Endometrial microvascular endothelial cells (primary cell): ENCODE results near the gene CCNL1. TPM values are rescaled to one million over a fixed set of nuclear protein-coding genes. Genes with fewer than 3 reads are reported as not detected.

Experiments used
- in situ Hi-C: cut with HindIII; loops from 2 replicates; pipeline ENCODE4 v1.10.0; 2017; ENCODE audit warnings: low sequenced_read_pairs, low pct_unique_long_range_greater_than_20kb; ENCODE audit errors: inconsistent ontology term
- total RNA-seq: library from RNA; depleted of rRNA; stranded (reverse); fragments of >200 nt; gene quantifications from one replicate; pipeline ENCODE4 v1.2.3, GENCODE V29; 2015; ENCODE audit errors: inconsistent ontology term

Gene CCNL1
- total RNA-seq, 1 donor from 2014 or later, result 55.3 TPM

DNA sequence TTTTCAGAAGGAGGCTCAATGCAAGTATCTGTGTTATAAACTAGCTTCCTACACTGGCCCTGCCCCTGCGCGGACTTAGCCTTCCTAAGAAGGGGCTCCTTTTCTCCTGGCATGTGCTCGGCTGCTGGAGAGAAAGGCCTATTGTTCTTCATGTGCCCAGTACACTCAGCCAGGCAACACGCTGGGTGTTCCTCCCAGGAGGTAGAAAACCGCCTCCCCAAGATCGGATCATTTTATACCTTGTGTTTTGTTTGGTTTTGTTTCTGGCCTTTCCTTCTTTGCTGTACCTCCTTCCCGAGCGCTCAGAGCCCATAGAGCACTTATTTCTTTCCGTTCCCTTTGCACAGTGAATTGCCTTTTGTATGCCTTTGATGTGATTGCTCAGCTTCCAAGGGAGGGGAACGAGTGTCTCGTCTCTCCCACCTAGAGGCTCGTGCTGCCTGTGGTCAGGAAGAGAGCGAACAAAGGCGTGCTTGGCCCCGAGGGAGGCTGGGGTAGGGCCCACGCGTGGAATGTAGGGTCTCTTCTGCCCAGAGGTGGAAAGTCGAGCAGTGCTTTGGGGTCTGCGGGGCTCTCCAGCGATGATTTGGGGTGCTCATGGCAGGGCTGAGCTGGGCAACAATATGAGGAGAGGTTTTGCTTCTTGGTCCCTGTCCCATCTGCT is 30.0 kb downstream of the CCNL1 start:
- in situ Hi-C loops, result no loop called here

DNA sequence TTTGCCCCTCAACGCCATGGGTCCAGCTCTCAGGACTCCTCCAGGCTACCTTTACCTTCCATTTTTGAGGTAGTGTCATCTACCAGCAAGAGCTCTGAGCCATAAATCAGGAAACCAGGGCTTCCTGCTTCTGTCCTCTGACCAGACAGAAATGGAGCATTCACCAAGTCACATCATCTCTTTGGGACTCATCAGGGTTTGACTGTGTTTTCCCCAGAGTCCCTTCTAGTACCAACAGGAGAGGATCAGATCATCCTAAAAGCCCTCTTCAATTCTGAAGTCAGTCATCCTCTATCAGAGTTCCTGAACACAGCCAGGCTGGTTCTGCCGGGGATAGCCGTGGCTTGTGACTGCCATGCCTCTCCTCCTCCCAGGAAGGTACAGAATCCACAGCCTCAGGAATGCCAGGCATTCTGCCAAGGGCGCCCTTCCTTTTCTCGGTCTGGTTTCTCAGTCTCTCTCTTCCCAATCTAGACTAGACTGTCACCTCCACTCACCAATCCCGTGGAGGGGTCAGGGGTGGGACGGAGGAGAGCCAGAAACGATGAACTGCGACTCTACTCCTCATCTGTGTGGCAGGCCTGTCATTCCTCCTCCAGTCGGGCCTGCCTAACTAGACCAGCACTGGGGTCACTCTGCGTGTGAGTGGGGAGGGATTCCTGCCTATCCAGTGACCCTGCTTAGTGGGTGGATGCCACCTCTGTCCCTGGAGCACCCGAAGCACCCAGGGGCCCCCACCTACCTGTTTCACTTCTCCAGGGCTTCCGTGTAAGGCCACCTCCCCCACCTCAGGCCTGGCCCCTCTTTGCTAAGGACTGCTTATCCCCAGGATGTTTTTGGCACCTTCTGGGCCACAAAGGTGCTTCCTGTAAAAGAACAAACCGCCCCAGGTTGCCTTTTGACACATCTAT is 30.9 kb downstream of the CCNL1 start:
- in situ Hi-C loops, result no loop called here

DNA sequence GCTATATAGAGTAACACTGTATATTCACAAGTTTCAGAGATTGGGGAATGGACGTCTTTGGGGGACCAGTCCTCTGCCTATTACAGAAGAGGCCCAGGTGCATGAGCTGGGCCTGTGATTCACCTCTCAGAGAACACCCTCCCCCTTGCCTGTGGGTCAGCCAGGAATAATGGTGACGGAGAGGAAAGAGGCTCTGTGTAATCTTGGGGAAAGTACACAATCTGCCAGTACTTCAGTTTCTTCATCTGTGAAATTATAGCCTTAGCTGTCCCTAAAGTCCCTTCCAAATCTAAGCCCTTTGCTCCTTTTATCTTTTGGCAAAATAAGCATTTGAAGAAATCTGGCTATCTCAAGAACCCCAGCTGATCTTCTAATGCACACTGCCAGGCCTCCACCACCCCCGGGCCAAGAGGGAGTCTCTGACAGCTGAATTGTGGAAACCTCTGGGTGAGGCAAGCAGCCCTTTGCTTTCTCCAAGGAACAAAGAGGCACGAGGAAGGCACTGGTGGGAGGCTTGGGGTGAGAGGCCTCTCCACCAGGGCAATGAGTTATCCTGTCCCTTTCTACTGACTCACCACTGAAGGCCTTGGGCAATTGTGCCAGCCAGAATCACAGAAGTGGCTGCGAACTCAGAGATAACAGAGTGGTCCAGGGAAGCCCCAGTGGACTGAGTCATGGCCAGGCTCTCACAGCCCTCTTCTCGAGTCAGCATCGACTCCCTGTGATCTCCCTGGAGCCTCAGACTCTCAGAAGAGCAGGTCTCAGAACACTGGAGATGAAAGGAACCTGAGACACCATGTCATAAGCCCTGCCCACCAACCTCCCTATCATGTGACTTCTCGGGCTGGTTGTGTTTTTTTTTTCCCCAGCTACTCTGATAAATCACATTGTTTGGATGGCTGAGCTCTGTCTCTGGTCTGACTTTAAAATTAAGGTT is 31.8 kb downstream of the CCNL1 start:
- in situ Hi-C loops, result no loop called here

DNA sequence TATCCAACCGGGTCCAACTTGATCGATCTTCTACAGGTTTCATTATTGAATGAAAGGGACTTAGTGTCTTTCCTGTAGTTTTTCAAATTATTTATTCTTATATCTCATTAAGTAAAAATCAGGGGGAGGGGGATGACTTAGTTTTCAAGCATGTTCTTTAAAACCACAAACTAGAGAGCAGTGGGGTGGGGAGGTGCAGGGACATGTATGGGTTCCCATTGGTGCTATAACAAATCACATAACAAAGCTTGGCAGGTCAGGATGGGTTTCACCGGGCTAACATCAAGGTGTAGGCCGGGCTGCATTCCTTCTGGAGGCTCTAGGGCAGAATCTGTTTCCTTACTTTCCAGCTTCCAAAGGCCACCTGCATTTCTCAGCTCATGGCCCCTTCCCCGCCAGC is 32.7 kb downstream of the CCNL1 start:
- in situ Hi-C loops, result no loop called here

DNA sequence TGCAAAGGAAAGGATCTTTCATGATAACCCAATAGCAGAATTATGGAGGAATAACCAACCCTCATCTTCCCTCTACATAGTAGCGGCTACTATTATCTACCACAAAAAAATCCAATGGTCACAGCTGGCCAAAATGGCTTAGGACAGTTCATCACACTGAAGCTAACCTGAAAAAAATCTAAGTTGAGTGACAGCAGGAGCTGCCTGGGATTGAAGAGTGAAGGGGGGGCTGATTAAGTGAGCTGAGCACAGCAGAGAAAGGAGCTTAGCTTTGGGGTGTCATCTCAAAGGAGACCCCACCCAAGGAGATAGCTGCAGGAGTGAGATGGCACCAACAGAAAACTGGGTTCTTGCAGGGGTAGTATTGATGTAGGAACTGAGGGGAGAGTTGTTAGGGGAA is 33.6 kb downstream of the CCNL1 start:
- in situ Hi-C loops, result no loop called here

DNA sequence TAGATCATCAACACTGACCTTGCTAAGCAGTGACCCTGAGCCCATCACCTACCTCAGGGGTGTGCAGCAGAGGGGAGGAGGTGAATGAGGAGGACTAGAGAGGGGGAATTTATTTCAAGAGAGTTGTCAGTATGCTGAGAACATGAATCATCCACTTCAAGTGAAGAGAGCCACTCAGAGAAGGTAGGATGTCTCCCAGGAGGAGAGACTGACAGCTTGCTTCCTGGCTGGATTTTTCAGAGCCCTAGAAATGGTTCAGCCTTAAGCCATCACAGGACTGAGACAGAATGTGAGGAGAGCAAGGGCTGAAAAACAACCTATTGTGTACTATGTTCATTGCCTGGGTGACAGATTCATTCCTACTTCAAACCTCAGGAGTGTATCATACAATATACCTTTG is 34.8 kb downstream of the CCNL1 start:
- in situ Hi-C loops, result no loop called here

DNA sequence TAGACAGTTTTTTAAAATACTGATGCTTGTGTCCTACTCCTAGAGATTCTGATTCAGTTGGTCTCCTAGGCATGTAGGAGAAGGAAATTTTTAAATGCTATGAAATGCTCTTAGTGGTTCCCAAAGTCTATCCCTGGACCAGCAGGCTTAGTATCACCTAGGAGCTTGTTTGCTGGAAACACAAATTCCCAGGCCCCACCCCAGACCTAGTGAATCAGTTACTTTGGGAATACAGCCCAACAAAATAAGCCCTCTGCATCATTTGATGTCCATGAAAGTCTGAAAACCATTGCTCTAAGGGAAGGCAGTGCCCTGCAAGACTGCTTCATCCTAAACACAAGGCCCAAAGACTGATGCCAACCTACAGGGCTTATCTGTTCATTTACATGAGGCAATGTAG is 36.3 kb downstream of the CCNL1 start:
- in situ Hi-C loops, result no loop called here

DNA sequence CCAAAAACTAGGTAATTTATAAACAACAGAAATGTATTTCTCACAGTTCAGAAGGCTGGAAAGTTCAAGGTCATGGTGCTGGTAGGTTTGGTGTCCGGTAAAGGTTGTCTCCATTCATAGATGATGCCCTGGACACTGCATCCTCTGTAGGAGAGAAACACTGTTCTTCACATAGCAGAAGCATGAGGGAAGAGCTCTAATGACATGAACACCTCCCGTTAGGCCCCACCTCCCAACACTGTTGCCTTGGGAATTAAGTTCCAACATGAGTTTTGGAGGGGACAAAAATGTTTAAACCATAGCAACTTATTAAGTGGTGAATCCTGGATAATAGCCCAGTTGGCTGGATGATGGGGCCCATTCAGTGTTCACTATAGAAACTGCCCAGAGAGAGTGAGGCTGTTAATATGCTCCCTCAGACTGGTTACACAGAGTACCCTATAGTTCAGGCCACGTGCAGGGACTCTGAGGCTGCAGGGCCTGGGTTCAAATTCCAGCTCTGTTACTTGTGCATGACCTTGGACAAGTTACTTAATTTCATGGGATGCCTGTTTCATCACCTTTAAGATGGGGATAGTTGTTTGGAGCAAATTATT is 37.0 kb downstream of the CCNL1 start:
- in situ Hi-C loops, result no loop called here

DNA sequence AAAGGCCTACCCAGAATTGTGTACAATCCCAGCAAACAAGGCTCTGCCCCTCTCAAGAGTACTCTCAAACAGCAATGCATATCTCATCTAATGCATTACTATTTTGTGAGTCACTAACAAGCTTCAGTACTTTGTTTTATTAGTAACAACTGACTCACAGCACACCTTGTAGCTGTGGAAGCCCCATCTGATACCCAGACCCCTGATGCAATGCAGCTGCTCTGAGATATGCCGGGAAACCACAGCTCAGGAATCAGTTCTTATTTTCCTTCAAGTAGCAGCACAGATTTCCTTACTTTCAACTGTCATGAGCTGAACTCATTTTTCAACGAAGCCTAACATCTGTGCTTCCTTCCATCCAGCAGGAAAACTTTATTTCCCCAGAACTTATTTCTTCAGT is 37.8 kb downstream of the CCNL1 start:
- in situ Hi-C loops, result no loop called here

DNA sequence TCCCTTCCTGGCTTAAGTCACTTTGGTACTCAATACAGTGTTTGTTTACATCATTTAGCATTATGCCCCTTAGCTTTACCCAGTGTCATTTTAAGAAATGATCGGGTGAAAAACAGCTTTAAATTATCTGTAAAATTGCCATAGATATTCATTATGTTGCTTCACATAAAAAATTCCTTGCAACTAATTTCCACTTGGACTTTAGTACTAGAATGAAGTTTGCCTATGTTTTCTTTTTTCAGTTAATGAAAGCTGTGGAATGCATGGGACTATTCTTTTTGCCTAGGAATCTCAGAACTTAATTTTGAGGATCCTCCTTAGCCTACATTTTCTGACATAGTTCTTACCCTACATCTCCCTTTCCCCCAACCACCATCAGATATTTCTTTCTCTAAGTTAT is 38.4 kb downstream of the CCNL1 start:
- in situ Hi-C loops, result no loop called here

DNA sequence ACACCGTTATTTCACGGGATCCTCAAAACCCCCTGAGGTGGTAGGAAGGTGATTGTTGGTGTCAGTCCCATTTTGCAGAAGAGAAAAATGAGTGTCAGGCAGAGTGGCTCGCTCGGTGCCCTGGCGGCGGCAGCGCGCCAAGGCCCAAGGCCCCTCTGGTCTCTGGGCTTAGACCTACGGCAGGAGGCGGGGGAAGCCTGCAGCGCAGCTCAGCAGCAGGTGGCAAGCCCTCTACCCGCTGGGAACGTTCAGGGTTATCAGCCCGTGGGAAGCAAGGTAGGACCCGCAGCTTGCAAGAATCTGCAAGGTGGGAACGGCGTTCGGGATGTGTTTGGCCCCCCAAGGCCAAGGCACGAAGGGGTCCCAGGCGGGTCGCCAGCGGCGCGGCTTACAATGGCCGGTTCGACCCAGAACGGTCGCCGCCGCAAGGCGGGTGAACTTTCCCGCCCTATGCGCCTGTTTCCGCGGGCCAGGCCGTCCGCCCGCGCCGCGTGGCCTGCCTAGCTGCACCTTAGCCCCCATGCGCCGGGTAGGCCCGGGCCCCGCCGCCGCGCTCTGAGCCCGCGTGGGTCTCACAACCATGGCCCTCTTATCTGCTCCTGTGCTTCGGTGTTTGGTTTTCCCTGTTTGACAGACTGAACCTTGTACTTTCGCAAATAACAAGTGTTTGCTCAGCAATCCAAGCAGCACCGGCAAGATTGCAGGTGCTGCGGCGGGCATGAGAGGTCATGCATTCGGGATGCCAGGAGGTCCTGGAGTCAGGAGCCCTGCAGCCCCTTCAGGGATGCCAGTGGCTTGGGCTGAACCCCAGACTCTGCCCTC is 39.7 kb downstream of the CCNL1 start:
- in situ Hi-C loops, result no loop called here

DNA sequence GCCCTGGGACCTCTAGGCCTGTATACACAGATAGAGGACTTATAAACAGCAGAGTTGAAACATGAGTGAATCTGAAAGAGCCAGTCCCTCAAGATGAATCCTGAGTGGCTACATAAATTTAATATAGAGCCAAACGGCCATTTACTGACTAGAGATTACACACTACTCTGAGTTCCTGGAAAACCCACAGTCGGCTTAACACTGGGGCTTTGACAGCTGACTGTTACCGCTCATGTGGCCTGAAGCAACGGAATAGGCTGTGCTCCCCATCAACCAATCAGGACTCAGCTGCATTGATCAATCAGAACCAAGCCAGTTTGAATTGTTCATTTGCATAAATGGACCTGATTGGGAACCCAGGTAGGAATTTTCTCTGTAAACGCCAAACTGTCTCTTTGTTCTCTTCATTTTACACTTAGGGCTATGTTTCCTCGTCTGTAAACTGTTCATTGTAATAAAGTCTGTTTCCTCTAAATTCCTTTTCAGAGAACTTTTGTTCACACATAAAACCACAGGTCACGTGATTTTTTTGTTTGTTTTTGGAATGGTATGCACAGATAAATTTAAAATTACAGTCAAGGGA is 40.5 kb downstream of the CCNL1 start:
- in situ Hi-C loops, result no loop called here

DNA sequence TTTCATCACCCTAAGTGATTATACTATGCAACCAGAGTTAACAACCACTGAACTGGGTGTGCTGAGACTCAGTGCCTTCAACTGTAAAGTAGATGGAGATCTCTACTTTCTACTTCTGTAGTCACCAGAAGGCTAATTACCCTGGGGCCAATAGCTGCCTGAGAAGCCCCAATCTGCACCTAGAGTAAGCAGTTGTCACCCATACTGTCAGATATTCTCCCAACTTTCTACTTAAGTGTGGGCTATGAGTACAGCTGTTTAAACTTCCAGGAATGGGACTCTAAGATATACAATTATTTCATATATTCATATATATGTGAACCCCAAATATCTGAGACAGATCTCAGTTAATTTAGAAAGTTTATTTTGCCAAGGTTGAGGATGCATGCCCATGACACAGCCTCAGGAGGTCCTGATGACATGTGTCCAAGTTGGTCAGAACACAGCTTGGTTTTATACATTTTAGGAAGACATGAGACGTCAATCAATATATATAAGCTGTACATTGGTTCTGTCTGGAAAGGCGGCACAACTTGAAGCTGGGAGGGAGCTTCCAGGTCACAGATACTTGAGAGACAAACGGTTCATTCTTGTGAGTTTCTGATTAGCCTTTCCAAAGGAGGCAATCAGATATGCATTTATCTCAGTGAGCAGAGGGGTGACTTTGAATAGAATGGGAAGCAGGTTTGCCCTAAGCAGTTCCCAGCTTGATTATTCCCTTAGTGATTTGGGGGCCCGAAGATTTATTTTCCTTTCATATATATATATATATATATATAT is 41.9 kb downstream of the CCNL1 start:
- in situ Hi-C loops, result no loop called here

DNA sequence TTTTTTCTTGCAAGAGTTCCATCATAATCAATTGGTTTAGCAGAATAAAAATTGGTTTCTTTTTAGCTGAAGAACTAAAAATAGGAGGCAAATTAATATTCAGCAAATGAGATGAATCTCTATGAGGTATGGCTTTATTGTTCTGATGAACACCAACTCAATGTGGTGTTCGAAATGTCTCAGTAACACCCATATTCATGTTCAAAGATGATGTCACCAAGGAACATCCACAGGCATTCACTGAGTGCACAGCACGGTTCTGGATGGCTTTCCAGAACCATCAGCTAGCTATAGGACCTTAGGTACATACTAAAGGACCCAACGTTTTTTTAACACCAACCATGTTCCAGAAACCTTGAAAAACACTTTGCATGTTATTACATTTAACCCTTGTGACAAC is 42.7 kb downstream of the CCNL1 start:
- in situ Hi-C loops, result no loop called here

DNA sequence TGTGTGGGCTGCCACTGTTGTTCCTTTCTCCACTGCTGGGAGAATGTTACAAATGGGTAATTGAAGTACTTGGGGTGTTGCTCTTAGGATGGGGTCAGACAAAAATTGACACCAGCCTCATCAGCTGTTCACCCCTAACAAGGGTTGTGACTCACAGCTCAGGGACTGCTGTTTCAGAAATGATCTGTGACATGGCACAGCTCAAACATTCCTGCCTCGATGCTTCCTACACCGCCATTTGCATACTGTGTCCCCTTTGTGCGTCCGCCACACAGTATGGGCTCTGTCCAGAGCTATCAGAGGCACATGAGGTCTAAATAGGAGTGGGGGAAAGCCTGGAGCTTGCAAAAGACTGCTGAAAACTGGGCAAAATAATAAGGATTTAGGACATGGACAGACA is 43.9 kb downstream of the CCNL1 start:
- in situ Hi-C loops, result no loop called here

DNA sequence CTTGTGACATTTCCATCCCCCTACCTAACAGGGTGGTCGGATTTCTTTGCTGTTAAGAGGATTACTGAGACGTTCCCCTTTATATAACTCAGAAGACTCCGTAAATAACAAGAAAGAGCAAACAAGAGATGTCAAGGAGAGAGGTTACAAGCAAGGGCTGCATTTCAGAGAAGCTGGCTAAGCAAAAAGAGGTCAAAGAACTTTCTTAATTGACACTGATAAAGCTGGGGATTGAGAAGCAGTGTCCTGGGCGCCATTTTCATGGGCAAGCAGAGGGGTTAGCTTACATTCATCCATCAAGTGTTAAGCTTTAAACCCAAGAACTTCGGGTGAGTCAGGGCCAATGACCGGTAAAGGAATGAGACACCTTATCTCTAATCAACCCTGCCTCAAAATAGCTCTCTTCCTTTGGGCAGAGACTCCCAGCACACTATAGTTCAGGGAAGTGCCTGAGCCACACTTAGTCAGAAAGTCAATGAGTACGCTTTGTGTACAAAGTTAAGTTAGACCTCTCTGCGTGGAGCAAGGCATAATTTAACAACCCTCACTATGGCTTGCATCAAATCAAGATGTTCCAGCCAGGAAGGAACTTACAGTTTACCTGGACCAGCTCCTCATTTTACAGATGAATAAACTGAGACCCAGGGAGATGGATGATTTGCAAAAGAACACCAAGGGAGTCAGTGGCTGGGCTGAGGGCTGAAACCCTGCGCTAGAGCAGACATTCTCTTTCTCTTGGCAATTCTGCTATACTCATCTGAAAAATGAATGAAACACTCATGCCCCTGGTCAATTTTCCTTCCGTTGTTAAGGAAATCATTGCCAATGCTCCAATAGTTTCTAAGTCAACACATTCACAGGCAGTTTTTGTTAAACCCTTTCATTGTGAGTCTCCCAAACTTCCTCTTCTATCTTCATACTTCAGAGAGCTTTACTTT is 44.6 kb downstream of the CCNL1 start:
- in situ Hi-C loops, result no loop called here
